Activated T-cell treated with anti-CD3 and anti-CD28 coated beads for 48 hours (primary cell): Measurements from ENCODE around the gene MYBPC2.
A peak's percentile ranks its signal among the peaks of the same experiment; 100 is the strongest.
"Not testable (repeated sequence)": the region's sequence is repeated elsewhere in the genome, so short reads cannot be mapped to it uniquely, and the experiment has no call there.

Experiments
- DNase-seq: peaks from one replicate; pipeline ENCODE4 v3.0.0-alpha.2; 2020; ENCODE audit warnings: low read depth

The MYBPC2 gene

GRCh38 chr19:50428772-50429463 is 3.8 kb upstream of the MYBPC2 start:
- no peak for DNase-seq

GRCh38 chr19:50430888-50431342 is 1.8 kb upstream of the MYBPC2 start:
- DNase-seq: no peak

GRCh38 chr19:50431343-50432220 is 1.1 kb upstream of the MYBPC2 start:
- peak; percentile 81 for DNase-seq

- no peak for DNase-seq
Observed at GRCh38 chr19:50433201-50434180, 799 bp downstream of the MYBPC2 start.

GRCh38 chr19:50434525-50434924 is 1.8 kb downstream of the MYBPC2 start:
- DNase-seq: no peak

GRCh38 chr19:50435221-50435620 is 2.5 kb downstream of the MYBPC2 start:
- DNase-seq: no peak

- no peak for DNase-seq
Observed at GRCh38 chr19:50435627-50436026, 2.9 kb downstream of the MYBPC2 start.

GRCh38 chr19:50437862-50438449 is 5.3 kb downstream of the MYBPC2 start:
- DNase-seq: no peak

GRCh38 chr19:50439130-50439529 is 6.4 kb downstream of the MYBPC2 start:
- DNase-seq: not testable (repeated sequence)

- DNase-seq: no peak
Observed at GRCh38 chr19:50444059-50444458, 11.4 kb downstream of the MYBPC2 start.

GRCh38 chr19:50447053-50447452 is 14.4 kb downstream of the MYBPC2 start:
- no peak for DNase-seq

- DNase-seq: no peak
Observed at GRCh38 chr19:50447750-50448149, 15.1 kb downstream of the MYBPC2 start.

GRCh38 chr19:50449236-50449899 is 16.7 kb downstream of the MYBPC2 start:
- DNase-seq: no peak

- no peak for DNase-seq
Observed at GRCh38 chr19:50450369-50451222, 17.9 kb downstream of the MYBPC2 start.

GRCh38 chr19:50451223-50451534 is 18.5 kb downstream of the MYBPC2 start:
- DNase-seq: no peak

GRCh38 chr19:50453243-50453642 is 20.6 kb downstream of the MYBPC2 start:
- DNase-seq: no peak

- no peak for DNase-seq
Observed at GRCh38 chr19:50455992-50456391, 23.3 kb downstream of the MYBPC2 start.

GRCh38 chr19:50457300-50457699 is 24.6 kb downstream of the MYBPC2 start:
- DNase-seq: no peak

GRCh38 chr19:50458396-50459066 is 25.8 kb downstream of the MYBPC2 start:
- DNase-seq: no peak

GRCh38 chr19:50459067-50459456 is 26.4 kb downstream of the MYBPC2 start:
- no peak for DNase-seq
